ENCODE data around the gene CSF1R.

- TF ChIP-seq EZH2 (IDR thresholded peaks at IDR 0.05; ENCODE audit: borderline replicate concordance, low read length): no peak
- TF ChIP-seq, protein P1, sequence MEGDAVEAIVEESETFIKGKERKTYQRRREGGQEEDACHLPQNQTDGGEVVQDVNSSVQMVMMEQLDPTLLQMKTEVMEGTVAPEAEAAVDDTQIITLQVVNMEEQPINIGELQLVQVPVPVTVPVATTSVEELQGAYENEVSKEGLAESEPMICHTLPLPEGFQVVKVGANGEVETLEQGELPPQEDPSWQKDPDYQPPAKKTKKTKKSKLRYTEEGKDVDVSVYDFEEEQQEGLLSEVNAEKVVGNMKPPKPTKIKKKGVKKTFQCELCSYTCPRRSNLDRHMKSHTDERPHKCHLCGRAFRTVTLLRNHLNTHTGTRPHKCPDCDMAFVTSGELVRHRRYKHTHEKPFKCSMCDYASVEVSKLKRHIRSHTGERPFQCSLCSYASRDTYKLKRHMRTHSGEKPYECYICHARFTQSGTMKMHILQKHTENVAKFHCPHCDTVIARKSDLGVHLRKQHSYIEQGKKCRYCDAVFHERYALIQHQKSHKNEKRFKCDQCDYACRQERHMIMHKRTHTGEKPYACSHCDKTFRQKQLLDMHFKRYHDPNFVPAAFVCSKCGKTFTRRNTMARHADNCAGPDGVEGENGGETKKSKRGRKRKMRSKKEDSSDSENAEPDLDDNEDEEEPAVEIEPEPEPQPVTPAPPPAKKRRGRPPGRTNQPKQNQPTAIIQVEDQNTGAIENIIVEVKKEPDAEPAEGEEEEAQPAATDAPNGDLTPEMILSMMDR (conservative IDR thresholded peaks at IDR 0.05 in 1 of 2, IDR thresholded peaks at IDR 0.05 in 1 of 2; ENCODE audit: extremely low read depth in 1 of 2, insufficient read depth in 1 of 2, low read depth in 1 of 2, low read length in 2 of 2): no peak
Measured at GRCh38 chr5:150082889-150083288, 3.5 kb downstream of the CSF1R start.
